Stimulated activated CD8-positive, alpha-beta memory T cell treated with anti-CD3 and anti-CD28 coated beads, Interleukin-12 subunit alpha, Interleukin-12 subunit beta, amount 100 ng/mL, for 24 hours (primary cell): Measurements from ENCODE around the gene IGLL5.
A peak's percentile ranks its signal among the peaks of the same experiment; 100 is the strongest.

Experiments used
- DNase-seq: peaks from one replicate; pipeline ENCODE4 v3.0.0-alpha.2; 2020; ENCODE audit errors: extremely low read depth

Gene IGLL5

GRCh38 chr22:22863001-22863400 is 24.6 kb upstream of the IGLL5 start:
- no peak for DNase-seq

- no peak for DNase-seq
These were observed 22.1 kb upstream of the IGLL5 start for GRCh38 chr22:22865311-22866072.

GRCh38 chr22:22866381-22867111 is 21.1 kb upstream of the IGLL5 start:
- no peak for DNase-seq

GRCh38 chr22:22867996-22868715 is 19.5 kb upstream of the IGLL5 start:
- DNase-seq: no peak

- DNase-seq: no peak
These were observed 16.8 kb upstream of the IGLL5 start for GRCh38 chr22:22870577-22871404.

- no peak for DNase-seq
These were observed 15.9 kb upstream of the IGLL5 start for GRCh38 chr22:22871536-22872278.

GRCh38 chr22:22872722-22873708 is 14.6 kb upstream of the IGLL5 start:
- no peak for DNase-seq

GRCh38 chr22:22877523-22878210 is 9.9 kb upstream of the IGLL5 start:
- DNase-seq: peak; percentile 33

GRCh38 chr22:22878211-22878570 is 9.4 kb upstream of the IGLL5 start:
- no peak for DNase-seq

- DNase-seq: no peak
These were observed 8.6 kb upstream of the IGLL5 start for GRCh38 chr22:22878801-22879674.

GRCh38 chr22:22879675-22880155 is 7.9 kb upstream of the IGLL5 start:
- no peak for DNase-seq

- DNase-seq: no peak
These were observed 7.0 kb upstream of the IGLL5 start for GRCh38 chr22:22880645-22881044.

- DNase-seq: no peak
These were observed 6.3 kb upstream of the IGLL5 start for GRCh38 chr22:22881116-22882000.

GRCh38 chr22:22882033-22882717 is 5.4 kb upstream of the IGLL5 start:
- no peak for DNase-seq

- DNase-seq: no peak
These were observed 4.4 kb upstream of the IGLL5 start for GRCh38 chr22:22883090-22883727.
